Fibroblast of gingiva (primary cell): Measurements from ENCODE around the gene MIDN.

Source experiments
- DNase-seq: peaks from one replicate; pipeline ENCODE4 v3.0.0-alpha.2; 2011; ENCODE audit warnings: low read depth

MIDN gene

GRCh38 chr19:1282588-1283206 is 34.3 kb downstream of the MIDN start:
- no peak for DNase-seq

- DNase-seq: no peak
These were observed 35.0 kb downstream of the MIDN start for GRCh38 chr19:1283207-1283916.

GRCh38 chr19:1283917-1284292 is 35.5 kb downstream of the MIDN start:
- no peak for DNase-seq

GRCh38 chr19:1284293-1284978 is 36.1 kb downstream of the MIDN start:
- DNase-seq: no peak

GRCh38 chr19:1284979-1285736 is 36.8 kb downstream of the MIDN start:
- no peak for DNase-seq

- no peak for DNase-seq
These were observed 37.5 kb downstream of the MIDN start, which contains the start of gene EFNA2 for GRCh38 chr19:1285737-1286360. TSS of gene EFNA2 (plus strand) at chr19:1285873. CDS start at chr19:1286169, 296 bp downstream.

GRCh38 chr19:1286487-1287353 is 38.3 kb downstream of the MIDN start:
- no peak for DNase-seq

GRCh38 chr19:1287354-1288225 is 39.2 kb downstream of the MIDN start:
- no peak for DNase-seq

GRCh38 chr19:1288226-1288612 is 39.8 kb downstream of the MIDN start:
- no peak for DNase-seq

GRCh38 chr19:1288833-1289685 is 40.7 kb downstream of the MIDN start:
- DNase-seq: no peak

- DNase-seq: no peak
These were observed 41.3 kb downstream of the MIDN start for GRCh38 chr19:1289686-1290025.

GRCh38 chr19:1290196-1290702 is 41.9 kb downstream of the MIDN start:
- DNase-seq: no peak

- DNase-seq: no peak
These were observed 42.6 kb downstream of the MIDN start for GRCh38 chr19:1290703-1291651.

GRCh38 chr19:1291761-1292418 is 43.5 kb downstream of the MIDN start:
- no peak for DNase-seq

GRCh38 chr19:1292419-1293151 is 44.2 kb downstream of the MIDN start:
- DNase-seq: no peak

GRCh38 chr19:1293782-1294604 is 45.6 kb downstream of the MIDN start:
- DNase-seq: no peak
